ENCODE data around the gene MTHFD1L.

GRCh38 chr6:151058021-151058733 is 192.7 kb downstream of the MTHFD1L start:
- no peak for TF ChIP-seq CTCF (IDR thresholded peaks at IDR 0.05; ENCODE audit: low read depth, low read length, poor library complexity, severe bottlenecking)
- no peak for TF ChIP-seq EZH2phosphoT487 (IDR thresholded peaks at IDR 0.05; ENCODE audit: borderline replicate concordance, low read length)

All from DOHH2 (cell line).